Ureter (tissue), 1 donor: ENCODE results near the gene SMPD2. TPM values are rescaled to one million over a fixed set of nuclear protein-coding genes. Genes with fewer than 3 reads are reported as not detected.

Experiments
- DNase-seq: peaks from one replicate; pipeline ENCODE4 v3.0.0-alpha.2; 2020; ENCODE audit warnings: low spot score
- total RNA-seq: library from RNA; stranded (reverse); gene quantifications from one replicate; pipeline ENCODE4 v1.2.4, GENCODE V29; 2023
- donor health status: DM: yes; HTN: yes; CAD: no.

Gene SMPD2
- total RNA-seq, 1 donor from 2014 or later: 15.3 TPM

GRCh38 chr6:109447087-109447486 is 6.6 kb downstream of the SMPD2 start:
- no peak for DNase-seq

- no peak for DNase-seq
These were observed 7.5 kb downstream of the SMPD2 start for GRCh38 chr6:109447878-109448555.

DNA sequence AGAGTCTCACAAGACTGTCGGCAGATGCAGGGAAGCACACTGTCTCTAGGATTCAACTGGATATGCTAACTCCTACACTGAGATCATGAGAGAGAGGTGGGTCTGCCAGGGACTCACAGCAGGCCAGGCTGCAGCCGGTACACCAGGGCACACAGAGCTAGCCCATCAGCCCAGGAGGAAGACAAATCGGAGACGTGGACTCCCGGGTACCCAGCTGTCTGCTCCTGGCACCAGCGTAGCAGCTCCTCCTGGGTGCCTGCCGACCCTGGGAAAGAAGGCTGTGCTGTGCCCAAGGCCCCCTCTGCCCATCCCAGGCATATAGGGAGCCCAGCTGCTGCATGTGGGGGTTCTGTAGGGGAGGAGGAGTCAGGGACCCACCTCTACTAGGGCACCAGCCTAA is 8.1 kb downstream of the SMPD2 start:
- DNase-seq: no peak

- DNase-seq: no peak
These were observed 8.7 kb downstream of the SMPD2 start for GRCh38 chr6:109449064-109449794.

GRCh38 chr6:109449795-109450673 is 9.5 kb downstream of the SMPD2 start:
- DNase-seq: peak; percentile 48

GRCh38 chr6:109450801-109451200 is 10.3 kb downstream of the SMPD2 start:
- DNase-seq: no peak

- no peak for DNase-seq
These were observed 10.9 kb downstream of the SMPD2 start for GRCh38 chr6:109451376-109451775.

DNA sequence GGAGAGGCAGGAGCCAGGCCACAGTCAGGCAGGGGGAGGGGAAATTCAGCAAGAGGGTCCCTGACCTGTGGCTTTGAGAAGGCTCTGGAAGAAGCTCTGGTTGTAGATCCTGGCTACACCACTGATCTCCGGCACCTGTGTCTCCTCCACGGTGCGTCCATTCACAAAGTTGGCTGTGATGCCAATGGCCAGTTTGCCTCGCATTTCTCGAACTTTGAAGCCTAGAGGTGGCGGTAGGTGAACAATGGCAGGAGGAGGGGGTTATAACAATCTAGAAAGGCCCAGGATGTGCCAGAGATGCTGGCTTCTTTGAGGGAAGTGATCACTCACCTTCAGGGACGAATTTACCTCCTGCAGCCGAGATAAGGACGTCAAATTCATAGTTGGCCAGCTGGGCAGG is 11.7 kb downstream of the SMPD2 start:
- no peak for DNase-seq

- no peak for DNase-seq
These were observed 12.6 kb downstream of the SMPD2 start for GRCh38 chr6:109453156-109453555.

GRCh38 chr6:109453594-109454495 is 13.3 kb downstream of the SMPD2 start:
- peak; percentile 71 for DNase-seq

- DNase-seq: peak; percentile 75
These were observed 14.2 kb downstream of the SMPD2 start for GRCh38 chr6:109454496-109455436.

GRCh38 chr6:109455437-109456110 is 15.1 kb downstream of the SMPD2 start, which contains the start of gene MICAL1:
TSS of gene MICAL1 (minus strand) at chr6:109455772. CDS start at chr6:109454196, 1,576 bp downstream.
- DNase-seq: peak; percentile 77

GRCh38 chr6:109456111-109456583 is 15.6 kb downstream of the SMPD2 start:
- DNase-seq: no peak

- no peak for DNase-seq
These were observed 16.4 kb downstream of the SMPD2 start for GRCh38 chr6:109456710-109457561.

GRCh38 chr6:109457562-109457996 is 17.1 kb downstream of the SMPD2 start:
- DNase-seq: no peak

- no peak for DNase-seq
These were observed 18.4 kb downstream of the SMPD2 start for GRCh38 chr6:109458774-109459531.

- no peak for DNase-seq
These were observed 19.8 kb downstream of the SMPD2 start for GRCh38 chr6:109460161-109460829.
